ENCODE data around the gene CMIP. TPM values are rescaled to one million over a fixed set of nuclear protein-coding genes. Genes with fewer than 3 reads are reported as not detected.

The CMIP gene
- total and polyA plus RNA-seq, 10 of the 15 experiments (the other 5 are each of a cell fraction or from before 2014, with no cell fraction given): 1.2 to 43.2 (median 4.4) TPM

DNA sequence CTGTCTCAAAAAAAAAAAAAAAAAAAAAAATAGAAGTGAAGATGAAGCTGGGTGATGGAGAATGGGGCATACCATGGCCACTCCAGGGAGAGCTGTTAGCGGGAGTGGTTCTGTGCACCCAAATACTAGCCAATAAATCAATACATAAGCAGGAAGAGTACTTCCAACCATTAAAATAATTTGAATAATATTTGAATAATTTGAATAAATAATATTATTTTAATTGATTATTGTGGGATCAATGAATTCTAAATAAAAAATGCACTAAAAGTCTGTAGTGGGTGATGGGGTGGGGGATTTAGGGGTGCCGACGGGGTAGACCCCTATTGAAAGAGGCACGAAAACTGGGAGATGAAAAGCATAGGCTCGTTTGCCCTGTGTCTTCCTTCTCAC is 41.4 kb upstream of the CMIP start:
- Histone ChIP-seq H3K36me3 (ENCODE audit: control insufficient read depth in 2 of 2, insufficient read depth in 2 of 2, low read length in 1 of 2) (no peaks in the 10 kb centered on the region), H3K79me2 (ENCODE audit: control insufficient read depth, insufficient read depth, low read length) (no peaks in the 10 kb centered on the region), H3K27ac (ENCODE audit: control insufficient read depth, insufficient read depth) (no peak overlapping the region), H3K27me3 (replicated peaks in 1 of 2; ENCODE audit: control insufficient read depth in 2 of 2, insufficient read depth in 2 of 2, low read length in 1 of 2) (no peaks in the 10 kb centered on the region), H3K9ac (ENCODE audit: control insufficient read depth, insufficient read depth, low read length) (no peak overlapping the region), H3K4me2 (ENCODE audit: control insufficient read depth, insufficient read depth) (peak overlapping the region; percentile 97), H3K9me3 (replicated peaks; ENCODE audit: control insufficient read depth, insufficient read depth, low read length) (no peaks in the 10 kb centered on the region), H3K4me1 (ENCODE audit: control insufficient read depth, insufficient read depth, low read length) (no peaks in the 10 kb centered on the region), H2AFZ (ENCODE audit: control insufficient read depth, low read depth, low read length) (peak overlapping the region; percentile 72), H4K20me1 (ENCODE audit: control insufficient read depth, insufficient read depth) (no peaks in the 10 kb centered on the region), H3K4me3 (no peak overlapping the region)
- SMC1A ChIA-PET (ENCODE audit: uncharacterized antibody, unreplicated experiment): interaction anchor here (0.5 to 2.5 kb wide), 8 partner anchors 67 to 321 kb away, joined by 3 to 9 read pairs (median 4); no protein-coding TSS in a partner anchor
- peak; percentile 78 for FAIRE-seq
- RAD21 ChIA-PET (ENCODE audit: unreplicated experiment): interaction anchor here (0.7 to 2.8 kb wide), 13 partner anchors 78 to 367 kb away, joined by 3 to 16 read pairs (median 4); no protein-coding TSS in a partner anchor
- TF ChIP-seq ZNF687 (IDR thresholded peaks at IDR 0.05): no peak
- TF ChIP-seq MTA2 (IDR thresholded peaks at IDR 0.05; ENCODE audit: low read depth): no peak
- TF ChIP-seq CEBPB (IDR thresholded peaks at IDR 0.05; ENCODE audit: borderline replicate concordance in 1 of 2, low read depth in 2 of 2, low read length in 2 of 2): no peak
- no peak for TF ChIP-seq PBX3 (IDR thresholded peaks at IDR 0.05; ENCODE audit: insufficient replicate concordance, low read depth, low read length)
- TF ChIP-seq HDAC2 (IDR thresholded peaks at IDR 0.05): no peak
- TF ChIP-seq CHD2 (IDR thresholded peaks at IDR 0.05; ENCODE audit: borderline replicate concordance, low read depth, low read length): no peak
- no peak for TF ChIP-seq EZH2 (IDR thresholded peaks at IDR 0.05; ENCODE audit: borderline replicate concordance, control insufficient read depth, low read depth, low read length)
- no peak for TF ChIP-seq TARDBP (IDR thresholded peaks at IDR 0.05; ENCODE audit: borderline replicate concordance)
- TF ChIP-seq SUPT20H (IDR thresholded peaks at IDR 0.05; ENCODE audit: borderline replicate concordance, control insufficient read depth, low read depth, low read length): no peak
- no peak for TF ChIP-seq EGR1 (IDR thresholded peaks at IDR 0.05; ENCODE audit: borderline replicate concordance in 1 of 2, low read depth in 2 of 2, low read length in 2 of 2)
- intact Hi-C loops (cut with micrococcal nuclease; ENCODE audit: unreplicated experiment): loop anchor here (1.0 to 5.0 kb wide), 6 partner anchors 36 to 335 kb away; no protein-coding TSS in a partner anchor
- POLR2A ChIA-PET: interaction anchor here (0.6 to 1.4 kb wide), 2 partner anchors 143 to 327 kb away, joined by 3 to 6 read pairs; no protein-coding TSS in a partner anchor
- CTCF ChIA-PET: interaction anchor here (0.7 to 3.2 kb wide), 18 partner anchors 11 to 471 kb away, joined by 3 to 28 read pairs (median 4); no protein-coding TSS in a partner anchor
- in situ Hi-C loops (cut with MboI): loop anchor here (10.0 kb wide), 1 partner anchor 322 kb away; no protein-coding TSS in a partner anchor
- no peak for DNase-seq (ENCODE audit: low read depth, low spot score)
- BruUV-seq (replicated peaks): no TSS peak
- 19% methylated on average over 5 of the region's 5 CpGs for WGBS (ENCODE audit: insufficient coverage, insufficient replicate concordance, low lambda C conversion rate, missing lambda C conversion rate)
- no peak for ATAC-seq

All from GM12878 (cell line).